Measurements from ENCODE around the gene ITGA3. TPM values are rescaled to one million over a fixed set of nuclear protein-coding genes. Genes with fewer than 3 reads are reported as not detected.

Gene ITGA3
- total RNA-seq, 1 donor from 2014 or later = 17.0 TPM

- Histone ChIP-seq H3K4me3 (no peak overlapping the region), H3K36me3 (peaks cover 28% of the 10 kb centered on the region), H3K27me3 (ENCODE audit: low read depth) (no peaks in the 10 kb centered on the region), H3K27ac (replicated peaks) (no peak overlapping the region), H3K4me1 (peaks cover 50% of the 10 kb centered on the region), H3K9me3 (replicated peaks) (no peaks in the 10 kb centered on the region)
- intact Hi-C loops (cut with micrococcal nuclease) = no loop called here
- no peak for TF ChIP-seq CTCF (IDR thresholded peaks at IDR 0.05; ENCODE audit: borderline replicate concordance)
- DNase-seq = no peak
Measured at GRCh38 chr17:50067996-50068395, 12.1 kb downstream of the ITGA3 start.

GRCh38 chr17:50070908-50071680, 15.2 kb downstream of the ITGA3 start:
- H3K4me3 ChIP-seq = no peak overlapping the region
- no peak for DNase-seq
- intact Hi-C loops (cut with micrococcal nuclease) = no loop called here
- no peaks in the 10 kb centered on the region for H3K9me3 ChIP-seq (replicated peaks)
- H3K4me1 ChIP-seq = peaks cover 19% of the 10 kb centered on the region
- no peak for TF ChIP-seq CTCF (IDR thresholded peaks at IDR 0.05; ENCODE audit: borderline replicate concordance)
- H3K27ac ChIP-seq (replicated peaks) = no peak overlapping the region
- peaks cover 43% of the 10 kb centered on the region for H3K36me3 ChIP-seq
- no peaks in the 10 kb centered on the region for H3K27me3 ChIP-seq (ENCODE audit: low read depth)

- Histone ChIP-seq H3K27ac (replicated peaks) (no peak overlapping the region), H3K9me3 (replicated peaks) (no peaks in the 10 kb centered on the region), H3K36me3 (peaks cover 48% of the 10 kb centered on the region), H3K4me3 (no peak overlapping the region), H3K4me1 (peaks cover 13% of the 10 kb centered on the region), H3K27me3 (ENCODE audit: low read depth) (no peaks in the 10 kb centered on the region)
- no peak for DNase-seq
- intact Hi-C loops (cut with micrococcal nuclease) = no loop called here
- no peak for TF ChIP-seq CTCF (IDR thresholded peaks at IDR 0.05; ENCODE audit: borderline replicate concordance)
Measured at GRCh38 chr17:50071692-50072091, 15.8 kb downstream of the ITGA3 start.

- Histone ChIP-seq H3K27me3 (ENCODE audit: low read depth) (no peaks in the 10 kb centered on the region), H3K36me3 (peaks cover 52% of the 10 kb centered on the region), H3K4me3 (no peak overlapping the region), H3K9me3 (replicated peaks) (no peaks in the 10 kb centered on the region), H3K27ac (replicated peaks) (no peak overlapping the region), H3K4me1 (peaks cover 8% of the 10 kb centered on the region)
- DNase-seq = no peak
- intact Hi-C loops (cut with micrococcal nuclease) = no loop called here
- no peak for TF ChIP-seq CTCF (IDR thresholded peaks at IDR 0.05; ENCODE audit: borderline replicate concordance)
Measured at GRCh38 chr17:50072130-50072529, 16.2 kb downstream of the ITGA3 start.

GRCh38 chr17:50072925-50073324, 17.0 kb downstream of the ITGA3 start:
- DNase-seq = no peak
- Histone ChIP-seq H3K9me3 (replicated peaks) (no peaks in the 10 kb centered on the region), H3K4me1 (peaks cover under 1% of the 10 kb centered on the region), H3K27me3 (ENCODE audit: low read depth) (no peaks in the 10 kb centered on the region), H3K27ac (replicated peaks) (no peak overlapping the region), H3K36me3 (peaks cover 59% of the 10 kb centered on the region), H3K4me3 (no peak overlapping the region)
- TF ChIP-seq CTCF (IDR thresholded peaks at IDR 0.05; ENCODE audit: borderline replicate concordance) = no peak
- intact Hi-C loops (cut with micrococcal nuclease) = no loop called here

Measured in left ventricle myocardium inferior (tissue), 1 donor.